GM19035 (cell line): ENCODE results near the gene TBCK.

Experiments
- ATAC-seq: cut with Tn5 transposase; IDR thresholded peaks from one replicate; pipeline ENCODE4 v1.9.1; 2021; ENCODE audit not compliant: unreplicated experiment

TBCK gene

GRCh38 chr4:106291678-106292077 is 24.3 kb downstream of the TBCK start:
- ATAC-seq = no peak

- no peak for ATAC-seq
Measured at GRCh38 chr4:106289737-106290136, 26.3 kb downstream of the TBCK start.

- ATAC-seq = no peak
Measured at GRCh38 chr4:106287353-106287969, 28.5 kb downstream of the TBCK start.

GRCh38 chr4:106286611-106287010 is 29.4 kb downstream of the TBCK start:
- ATAC-seq = no peak

GRCh38 chr4:106284227-106284626 is 31.8 kb downstream of the TBCK start:
- no peak for ATAC-seq

- ATAC-seq = no peak
Measured at GRCh38 chr4:106277140-106277675, 38.8 kb downstream of the TBCK start.

- no peak for ATAC-seq
Measured at GRCh38 chr4:106273831-106274230, 42.2 kb downstream of the TBCK start.

GRCh38 chr4:106270736-106271135 is 45.3 kb downstream of the TBCK start:
- ATAC-seq = no peak

GRCh38 chr4:106269711-106270110 is 46.3 kb downstream of the TBCK start:
- no peak for ATAC-seq

GRCh38 chr4:106268786-106269185 is 47.2 kb downstream of the TBCK start:
- ATAC-seq = no peak

GRCh38 chr4:106266201-106266600 is 49.8 kb downstream of the TBCK start:
- no peak for ATAC-seq

- no peak for ATAC-seq
Measured at GRCh38 chr4:106264331-106264728, 51.7 kb downstream of the TBCK start.

- no peak for ATAC-seq
Measured at GRCh38 chr4:106263594-106264330, 52.2 kb downstream of the TBCK start.

GRCh38 chr4:106261980-106262379 is 54.0 kb downstream of the TBCK start:
- ATAC-seq = no peak

GRCh38 chr4:106258145-106259045 is 57.6 kb downstream of the TBCK start:
- ATAC-seq = no peak

- ATAC-seq = no peak
Measured at GRCh38 chr4:106256190-106256589, 59.8 kb downstream of the TBCK start.

- ATAC-seq = no peak
Measured at GRCh38 chr4:106255195-106255594, 60.8 kb downstream of the TBCK start.

- ATAC-seq = no peak
Measured at GRCh38 chr4:106253364-106254129, 62.5 kb downstream of the TBCK start.

- no peak for ATAC-seq
Measured at GRCh38 chr4:106247600-106247999, 68.4 kb downstream of the TBCK start.

GRCh38 chr4:106246441-106246840 is 69.6 kb downstream of the TBCK start:
- ATAC-seq = no peak

GRCh38 chr4:106245176-106245575 is 70.8 kb downstream of the TBCK start:
- no peak for ATAC-seq
